ENCODE results near the gene COL15A1. TPM values are rescaled to one million over a fixed set of nuclear protein-coding genes. Genes with fewer than 3 reads are reported as not detected.

COL15A1 gene
- total RNA-seq, 1 experiment from 2014 or later, result not detected

GRCh38 chr9:98997604-98998003 lies 53.9 kb downstream of the COL15A1 start:
- Histone ChIP-seq H4K91ac (ENCODE audit: insufficient read length, low read depth, low read length) (no peak overlapping the region), H3K14ac (ENCODE audit: insufficient read depth, low read length) (no peak overlapping the region), H2BK5ac (ENCODE audit: insufficient read length, low read length) (no peak overlapping the region), H4K5ac (ENCODE audit: insufficient read length, low read depth, low read length) (no peak overlapping the region), H3K4ac (ENCODE audit: low read depth, low read length) (no peak overlapping the region), H3K23me2 (ENCODE audit: insufficient read length, low read depth, low read length, poor library complexity, severe bottlenecking) (no peaks in the 10 kb centered on the region), H2BK120ac (ENCODE audit: low read depth, low read length, poor library complexity, severe bottlenecking) (no peak overlapping the region), H3K27me3 (ENCODE audit: insufficient read depth, low read length) (no peaks in the 10 kb centered on the region), H3K18ac (ENCODE audit: insufficient read length, low read depth, low read length) (no peak overlapping the region), H3K79me2 (ENCODE audit: insufficient read depth, low read length) (no peaks in the 10 kb centered on the region), H4K8ac (replicated peaks; ENCODE audit: insufficient read length, low read depth, low read length) (no peak overlapping the region), H3K23ac (ENCODE audit: insufficient read length, low read depth, low read length) (no peak overlapping the region), H3K4me2 (ENCODE audit: insufficient read depth, insufficient read length, low read length) (no peak overlapping the region), H3K4me1 (ENCODE audit: insufficient read depth, low read length) (no peaks in the 10 kb centered on the region), H4K20me1 (ENCODE audit: control insufficient read depth, insufficient read depth, insufficient read length) (no peaks in the 10 kb centered on the region), H3T11ph (ENCODE audit: low read length) (no peak overlapping the region), H2AK5ac (ENCODE audit: insufficient read length, low read length) (no peak overlapping the region), H3K9me3 (ENCODE audit: control insufficient read depth, low read depth, low read length) (peaks cover 7% of the 10 kb centered on the region), H3K27ac (ENCODE audit: insufficient read length, low read depth, low read length) (no peak overlapping the region), H2BK20ac (ENCODE audit: low read depth, low read length, poor library complexity, severe bottlenecking) (no peak overlapping the region), H3K79me1 (ENCODE audit: insufficient read depth, low read depth, low read length, poor library complexity, severe bottlenecking) (no peaks in the 10 kb centered on the region), H2AFZ (ENCODE audit: low read length) (no peak overlapping the region), H3K9ac (ENCODE audit: extremely low read depth, insufficient read length, low read length) (no peak overlapping the region), H2BK15ac (ENCODE audit: low read depth, low read length) (no peak overlapping the region), H3K56ac (ENCODE audit: insufficient read length, low read depth, low read length) (no peak overlapping the region), H2BK12ac (ENCODE audit: insufficient read length, low read depth, low read length) (no peak overlapping the region)
- H3K9me3 Mint-ChIP-seq, result peaks cover 4 to 7% of the 10 kb centered on the region in 2 experiments
- H3K27ac Mint-ChIP-seq, result no peak overlapping the region
- peaks cover 19% of the 10 kb centered on the region for H3K27me3 Mint-ChIP-seq (ENCODE audit: low read depth)
- peaks cover 0 to 8% (median 0%) of the 10 kb centered on the region in 3 experiments; a peak in 3 of 7 replicates for H3K36me3 Mint-ChIP-seq (ENCODE audit: insufficient read depth in 1 of 3, low read depth in 3 of 3)
- H3K4me1 Mint-ChIP-seq, result peaks cover 27 to 30% of the 10 kb centered on the region in 2 experiments
- no peak overlapping the region for H3K4me3 Mint-ChIP-seq
- no peak for TF ChIP-seq CTCF (conservative IDR thresholded peaks at IDR 0.05)
- WGBS (ENCODE audit: extremely low coverage, insufficient read length, low lambda C conversion rate), result no CpG with 5 or more reads among the region's 4 CpGs
- DNase-seq, result no peak
